GM18507 (cell line): ENCODE measurements around the gene NKX6-1.

Source experiments
- DNase-seq: peaks from one replicate; pipeline ENCODE4 v3.0.0; 2011; ENCODE audit warnings: low read depth; ENCODE audit not compliant: insufficient read length; ENCODE audit errors: extremely low spot score
- FAIRE-seq: peaks from 2 replicates; lab custom pipeline; 2011; peaks lifted over from hg19 to GRCh38; lab: Jason Lieb, UNC

The NKX6-1 gene

GRCh38 chr4:84481860-84482245 lies 17.2 kb downstream of the NKX6-1 start:
- FAIRE-seq (no peak), DNase-seq (no peak)

- FAIRE-seq (no peak), DNase-seq (no peak)
These were observed 17.8 kb downstream of the NKX6-1 start for GRCh38 chr4:84481077-84481859.

GRCh38 chr4:84480082-84480481 lies 19.0 kb downstream of the NKX6-1 start:
- FAIRE-seq: no peak

GRCh38 chr4:84479663-84480062 lies 19.4 kb downstream of the NKX6-1 start:
- DNase-seq: no peak
- no peak for FAIRE-seq

More at GRCh38 chr4:84480082-84480481, 19.0 kb downstream of the NKX6-1 start:
- DNase-seq: no peak

GRCh38 chr4:84477738-84478137 lies 21.4 kb downstream of the NKX6-1 start:
- no peak for DNase-seq
- no peak for FAIRE-seq

- FAIRE-seq: no peak
- DNase-seq: no peak
These were observed 25.0 kb downstream of the NKX6-1 start for GRCh38 chr4:84474107-84474506.

GRCh38 chr4:84472154-84472553 lies 26.9 kb downstream of the NKX6-1 start:
- FAIRE-seq (no peak), DNase-seq (no peak)

GRCh38 chr4:84470204-84470785 lies 28.8 kb downstream of the NKX6-1 start:
- FAIRE-seq: no peak
- DNase-seq: no peak

GRCh38 chr4:84467601-84468000 lies 31.5 kb downstream of the NKX6-1 start:
- DNase-seq: no peak
- no peak for FAIRE-seq

GRCh38 chr4:84459783-84460182 lies 39.3 kb downstream of the NKX6-1 start:
- DNase-seq: no peak
- FAIRE-seq: no peak

- FAIRE-seq: no peak
- DNase-seq: no peak
These were observed 42.9 kb downstream of the NKX6-1 start for GRCh38 chr4:84456157-84456556.

- FAIRE-seq: no peak
These were observed 43.4 kb downstream of the NKX6-1 start for GRCh38 chr4:84455697-84456096.

GRCh38 chr4:84451546-84451945 lies 47.5 kb downstream of the NKX6-1 start:
- no peak for FAIRE-seq
- no peak for DNase-seq

More at GRCh38 chr4:84455697-84456096, 43.4 kb downstream of the NKX6-1 start:
- no peak for DNase-seq

GRCh38 chr4:84443523-84443922 lies 55.6 kb downstream of the NKX6-1 start:
- DNase-seq (no peak), FAIRE-seq (no peak)

- FAIRE-seq: no peak
- DNase-seq: no peak
These were observed 56.3 kb downstream of the NKX6-1 start for GRCh38 chr4:84442778-84443177.
